Activated CD8-positive, alpha-beta memory T cell treated with anti-CD3 and anti-CD28 coated beads, Interleukin-2, amount 10 ng/mL, durations not matched to agents 7 days and 5 days (primary cell): ENCODE measurements around the gene RAD21L1. TPM values are rescaled to one million over a fixed set of nuclear protein-coding genes. Genes with fewer than 3 reads are reported as not detected.

ENCODE experiments used
- ATAC-seq: fragments of 150-1000 bp; cut with Tn5 transposase; one replicate; pipeline ENCODE4 v1.10.0; 2021; ENCODE audit warnings: moderate library complexity
- CTCF ChIA-PET: fragments of 350-600 bp; sonication (Branson Sonifier 250); formaldehyde crosslinking; loops from one replicate; lab custom pipeline; 2021; ENCODE audit warnings: antibody characterized with exemption; lab: Charles Lee
- DNase-seq: peaks from one replicate; pipeline ENCODE4 v3.0.0-alpha.2; 2020
- H3K27ac Mint-ChIP-seq: one replicate; pipeline ENCODE4 v1.8.0; 2021; ENCODE audit warnings: mild to moderate bottlenecking, mixed read lengths
- H3K27me3 Mint-ChIP-seq: one replicate; pipeline ENCODE4 v1.8.0; 2021; ENCODE audit warnings: mixed read lengths
- H3K36me3 Mint-ChIP-seq: one replicate; pipeline ENCODE4 v1.8.0; 2021; ENCODE audit warnings: mild to moderate bottlenecking, mixed read lengths
- H3K4me1 Mint-ChIP-seq: one replicate; pipeline ENCODE4 v1.8.0; 2021; ENCODE audit warnings: mixed read lengths
- H3K4me3 Mint-ChIP-seq: one replicate; pipeline ENCODE4 v1.8.0; 2021; ENCODE audit warnings: mild to moderate bottlenecking, moderate library complexity, mixed read lengths
- H3K9me3 Mint-ChIP-seq: one replicate; pipeline ENCODE4 v1.8.0; 2022; ENCODE audit warnings: low read depth, mixed read lengths
- total RNA-seq, 2 experiments: library from RNA; stranded (reverse); gene quantifications; one replicate each; pipeline ENCODE4 v1.2.3, GENCODE V29; 2021

RAD21L1 gene
- total RNA-seq, 2 experiments from 2014 or later = 0.67 TPM; not detected in 1

DNA sequence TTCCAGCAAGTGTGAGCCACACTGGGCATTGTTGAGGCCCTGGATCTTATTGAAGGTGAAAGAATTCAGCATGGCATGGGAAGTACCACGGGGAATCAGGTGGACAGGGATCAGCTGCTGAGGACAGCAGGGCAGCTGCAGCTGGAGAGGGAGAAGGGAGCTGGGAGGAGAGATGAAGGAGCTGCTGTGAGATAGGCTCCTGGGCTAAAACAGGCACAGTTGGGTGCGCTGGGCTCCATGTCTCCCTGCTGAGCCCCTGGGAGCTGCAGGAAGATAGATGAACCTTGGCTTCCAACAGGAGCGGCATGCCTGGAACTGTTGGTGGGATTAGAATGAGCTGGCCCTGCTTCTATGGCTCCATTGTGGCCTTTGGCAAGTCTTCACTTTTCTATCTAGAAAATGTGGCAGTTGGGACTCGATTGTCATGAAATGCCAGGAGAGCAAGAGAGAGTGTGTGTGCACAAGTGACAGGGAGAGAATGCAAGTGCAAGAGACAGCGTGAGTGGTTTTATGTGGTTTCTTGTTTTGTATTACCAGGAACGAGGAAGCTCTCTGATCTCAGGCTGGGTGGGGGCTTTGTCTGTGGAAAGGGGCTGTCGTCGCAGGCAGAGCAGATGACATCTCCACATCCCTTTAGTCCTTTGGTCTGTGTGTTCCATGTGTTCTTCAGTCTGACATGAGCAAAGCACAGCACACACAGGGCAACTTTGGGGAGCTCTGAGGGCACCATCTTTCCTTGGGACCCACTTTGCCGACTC lies 60.6 kb downstream of the RAD21L1 start:
- Mint-ChIP-seq H3K4me1 (peaks cover 21% of the 10 kb centered on the region), H3K36me3 (no peaks in the 10 kb centered on the region), H3K4me3 (no peak overlapping the region), H3K9me3 (no peaks in the 10 kb centered on the region), H3K27me3 (no peaks in the 10 kb centered on the region), H3K27ac (peak overlapping the region; percentile 13)
- CTCF ChIA-PET = interaction anchor here (1.0 to 1.7 kb wide), 4 partner anchors 13 to 106 kb away, joined by 3 to 5 read pairs (median 4); no protein-coding TSS in a partner anchor
- ATAC-seq (peak; percentile 33), DNase-seq (no peak)

GRCh38 chr20:1287306-1287705 lies 61.5 kb downstream of the RAD21L1 start:
- Mint-ChIP-seq H3K9me3 (no peaks in the 10 kb centered on the region), H3K27me3 (no peaks in the 10 kb centered on the region), H3K36me3 (no peaks in the 10 kb centered on the region), H3K4me3 (no peak overlapping the region), H3K27ac (peak overlapping the region; percentile 77), H3K4me1 (peaks cover 21% of the 10 kb centered on the region)
- ATAC-seq = peak; percentile 76
- DNase-seq = no peak
- CTCF ChIA-PET = interaction anchor here (1.0 to 1.7 kb wide), 3 partner anchors 14 to 105 kb away, joined by 3 to 5 read pairs (median 3); no protein-coding TSS in a partner anchor

DNA sequence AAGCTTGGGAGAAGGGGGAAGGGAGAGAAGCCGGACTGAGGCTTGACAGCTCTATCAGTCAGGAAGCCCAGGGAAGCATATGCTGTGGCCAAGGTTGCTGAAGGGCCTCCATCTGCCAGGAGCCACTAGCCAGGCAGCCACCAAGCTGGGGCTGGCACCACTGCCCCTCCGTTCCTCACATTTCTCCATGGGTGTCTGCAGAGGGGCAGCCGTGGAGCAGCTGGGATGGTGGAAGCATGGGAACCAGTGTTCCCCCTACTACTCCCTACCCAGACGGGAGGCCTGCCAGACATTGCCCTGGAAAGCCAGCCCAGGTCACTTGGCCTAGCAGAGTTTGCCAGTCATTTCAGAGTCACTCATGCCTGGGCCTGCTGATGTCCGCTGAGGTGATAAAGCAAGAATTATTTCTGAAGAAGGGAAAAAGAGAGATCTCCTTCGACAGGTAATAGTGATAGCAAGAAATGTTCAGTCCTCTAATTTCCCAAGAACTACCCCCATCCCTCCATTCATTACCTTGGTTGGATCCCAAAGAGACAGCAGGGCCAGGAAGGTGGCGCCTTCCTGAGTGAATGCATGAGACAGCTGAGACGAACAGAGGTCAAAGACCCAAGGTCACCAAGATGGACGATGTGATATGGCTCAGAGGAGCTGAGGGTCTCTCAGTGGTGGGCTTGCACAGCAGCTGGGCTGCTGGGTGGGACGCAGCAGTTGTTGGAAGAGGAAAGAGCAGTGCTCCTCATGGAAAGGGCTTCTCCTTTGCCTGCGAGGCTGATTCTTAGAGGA lies 62.1 kb downstream of the RAD21L1 start:
- Mint-ChIP-seq H3K36me3 (no peaks in the 10 kb centered on the region), H3K27me3 (no peaks in the 10 kb centered on the region), H3K4me1 (peaks cover 21% of the 10 kb centered on the region), H3K27ac (peak overlapping the region; percentile 77), H3K9me3 (no peaks in the 10 kb centered on the region), H3K4me3 (no peak overlapping the region)
- ATAC-seq (no peak), DNase-seq (no peak)
- CTCF ChIA-PET = interaction anchor here (1.7 kb wide), 1 partner anchor 15 kb away, joined by 3 read pairs; no protein-coding TSS in a partner anchor

DNA sequence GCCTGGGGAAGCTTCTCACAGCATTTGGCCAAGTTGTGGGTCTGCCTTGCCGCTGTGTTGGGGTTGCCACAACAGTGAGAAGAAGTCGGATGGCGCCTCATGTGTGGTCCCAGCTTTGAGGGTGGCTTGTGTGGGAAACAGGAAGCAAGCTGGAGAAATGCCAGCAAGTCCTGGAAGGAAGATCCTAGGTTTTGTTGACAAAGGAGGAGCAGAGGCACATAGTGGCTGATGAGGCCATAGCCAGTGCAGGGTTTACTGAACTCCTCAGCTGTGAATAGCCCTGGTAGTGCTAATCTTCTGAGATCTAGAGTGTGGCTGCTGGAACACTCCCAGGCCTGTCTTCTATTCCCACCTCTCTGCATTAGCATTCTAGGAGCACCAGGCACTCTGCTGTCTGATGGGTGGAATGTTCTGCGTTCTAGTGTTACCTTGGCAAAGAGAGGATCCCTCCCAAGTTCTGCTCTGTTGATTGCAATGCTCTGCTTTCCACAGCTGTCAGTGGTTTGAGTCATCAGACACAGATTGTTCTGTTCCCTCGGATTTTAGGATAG lies 65.4 kb downstream of the RAD21L1 start:
- Mint-ChIP-seq H3K27ac (no peak overlapping the region), H3K4me1 (peaks cover 18% of the 10 kb centered on the region), H3K9me3 (no peaks in the 10 kb centered on the region), H3K4me3 (no peak overlapping the region), H3K36me3 (no peaks in the 10 kb centered on the region), H3K27me3 (no peaks in the 10 kb centered on the region)
- CTCF ChIA-PET = interaction anchor here (0.6 to 1.8 kb wide), 6 partner anchors 8 to 113 kb away, joined by 3 to 8 read pairs (median 4); no protein-coding TSS in a partner anchor
- DNase-seq (no peak), ATAC-seq (no peak)

DNA sequence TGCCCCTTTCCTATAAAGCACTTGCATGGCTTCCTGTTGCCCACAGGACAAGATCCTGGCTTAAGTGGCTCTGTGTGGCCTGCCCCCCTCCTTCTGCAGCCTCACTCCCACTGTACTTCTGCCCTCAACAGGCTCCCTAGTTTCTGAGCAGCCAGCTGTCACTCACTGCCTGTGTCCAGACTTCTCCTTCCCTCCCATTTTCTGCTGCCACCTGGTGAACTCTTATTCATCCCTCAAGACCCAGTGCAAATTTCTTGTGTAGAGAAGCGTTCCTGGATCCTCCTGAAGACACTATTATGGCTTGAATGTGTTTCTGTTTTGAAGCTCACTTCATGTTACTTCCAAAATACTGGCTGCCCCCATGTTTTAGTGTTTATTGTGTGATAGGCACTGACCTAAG lies 66.8 kb downstream of the RAD21L1 start:
- no peak for ATAC-seq
- CTCF ChIA-PET = interaction anchor here (1.2 to 1.8 kb wide), 3 partner anchors 8 to 20 kb away, joined by 3 to 4 read pairs (median 4); no protein-coding TSS in a partner anchor
- DNase-seq = no peak
- Mint-ChIP-seq H3K4me3 (no peak overlapping the region), H3K9me3 (no peaks in the 10 kb centered on the region), H3K27me3 (no peaks in the 10 kb centered on the region), H3K27ac (no peak overlapping the region), H3K4me1 (peaks cover 5% of the 10 kb centered on the region), H3K36me3 (no peaks in the 10 kb centered on the region)

DNA sequence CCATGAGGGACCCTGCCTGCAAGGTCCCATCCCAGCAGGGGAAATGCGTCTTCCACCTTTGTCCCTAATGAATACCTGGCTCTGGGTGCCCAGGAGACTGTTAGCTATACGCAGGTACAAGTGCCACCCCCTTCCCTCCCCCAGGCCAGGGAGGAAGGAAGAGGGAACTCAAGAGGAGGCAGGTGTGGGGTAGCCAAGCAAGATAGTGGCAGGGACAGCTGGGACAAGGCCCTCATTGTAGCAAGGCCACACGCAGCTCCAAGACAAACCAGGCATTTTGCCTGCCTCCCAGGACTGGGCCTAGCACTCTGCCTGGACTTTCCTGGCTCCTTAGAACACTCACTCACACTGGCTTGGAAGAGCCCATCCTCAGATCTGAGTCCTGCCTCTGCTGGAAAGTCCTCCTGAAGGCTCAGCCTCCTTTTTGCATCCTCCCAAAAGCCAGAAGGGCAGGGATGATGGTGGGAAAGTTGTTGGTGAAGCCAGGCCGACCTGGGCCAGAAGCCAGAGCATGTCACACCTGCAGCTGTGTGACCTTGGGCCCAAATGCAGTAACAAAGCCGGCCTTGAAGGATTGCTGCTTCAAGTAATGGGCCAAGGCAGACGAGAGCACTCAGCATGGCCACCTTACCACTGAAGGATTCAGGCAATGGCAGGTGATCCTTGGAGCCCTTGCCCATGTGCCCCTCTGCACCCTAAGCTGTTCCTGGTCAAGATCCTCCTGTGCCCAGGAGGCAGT lies 68.0 kb downstream of the RAD21L1 start:
- Mint-ChIP-seq H3K9me3 (no peaks in the 10 kb centered on the region), H3K36me3 (no peaks in the 10 kb centered on the region)
- ATAC-seq = no peak

DNA sequence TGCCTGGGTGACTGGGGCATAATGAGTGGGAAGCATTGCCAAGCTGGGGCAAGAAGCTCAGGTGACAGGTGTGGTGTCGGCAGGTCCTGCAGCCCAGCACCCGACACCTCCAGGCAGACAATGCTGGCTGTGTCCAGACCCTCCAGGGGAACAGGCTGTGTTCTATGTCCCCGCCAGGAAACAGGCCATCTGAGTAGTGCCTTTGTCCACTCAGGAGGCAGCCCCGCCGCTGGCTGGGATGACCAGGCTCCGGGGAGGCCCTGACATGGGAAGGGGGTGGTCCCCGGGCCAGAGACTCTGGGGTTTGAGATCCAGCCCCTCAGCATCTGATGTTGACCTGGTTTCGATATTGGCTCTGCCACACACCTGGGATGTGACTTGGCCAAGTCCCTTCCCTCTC lies 68.7 kb downstream of the RAD21L1 start:
- H3K27me3 Mint-ChIP-seq = no peaks in the 10 kb centered on the region
- H3K9me3 Mint-ChIP-seq = no peaks in the 10 kb centered on the region
- no peak for ATAC-seq

More for the DNA sequence above, 68.0 kb downstream of the RAD21L1 start:
- H3K4me1 Mint-ChIP-seq = peaks cover under 1% of the 10 kb centered on the region
- no peak overlapping the region for H3K27ac Mint-ChIP-seq
- H3K4me3 Mint-ChIP-seq = no peak overlapping the region
- CTCF ChIA-PET = no interaction called here
- no peaks in the 10 kb centered on the region for H3K27me3 Mint-ChIP-seq
- DNase-seq = no peak

GRCh38 chr20:1295276-1295930 lies 69.6 kb downstream of the RAD21L1 start:
- CTCF ChIA-PET = no interaction called here
- Mint-ChIP-seq H3K27me3 (no peaks in the 10 kb centered on the region), H3K36me3 (no peaks in the 10 kb centered on the region), H3K9me3 (no peaks in the 10 kb centered on the region), H3K4me3 (no peak overlapping the region), H3K27ac (no peak overlapping the region), H3K4me1 (peaks cover 15% of the 10 kb centered on the region)
- no peak for ATAC-seq
- no peak for DNase-seq

More for the DNA sequence above, 68.7 kb downstream of the RAD21L1 start:
- CTCF ChIA-PET = no interaction called here
- no peak overlapping the region for H3K4me3 Mint-ChIP-seq
- no peaks in the 10 kb centered on the region for H3K36me3 Mint-ChIP-seq
- no peak for DNase-seq
- H3K27ac Mint-ChIP-seq = no peak overlapping the region
- H3K4me1 Mint-ChIP-seq = peaks cover 6% of the 10 kb centered on the region

DNA sequence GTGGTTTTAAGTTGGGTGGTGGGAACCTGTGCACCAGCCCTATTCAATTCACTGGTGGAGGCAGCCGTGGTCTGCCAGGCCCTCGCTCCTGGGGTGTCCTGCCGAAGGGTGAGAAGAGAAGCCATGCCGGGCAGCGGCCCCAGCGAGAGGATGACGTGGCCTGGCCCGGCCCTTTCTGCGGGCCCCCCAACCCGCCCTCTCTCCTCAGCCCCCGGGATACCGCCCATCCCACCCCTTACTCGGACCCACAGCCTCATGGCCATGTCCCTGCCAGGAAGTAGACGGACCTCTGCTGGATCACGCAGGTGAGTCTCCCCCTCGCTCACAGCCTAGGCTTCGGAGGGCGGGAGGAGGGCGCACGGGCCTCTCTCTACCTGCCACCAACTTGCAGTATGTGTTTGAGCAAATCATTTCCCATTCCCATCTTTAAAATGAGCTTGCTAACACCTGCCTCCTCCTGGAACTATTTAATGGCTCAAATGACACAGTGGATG lies 70.3 kb downstream of the RAD21L1 start:
- no peaks in the 10 kb centered on the region for H3K9me3 Mint-ChIP-seq
- DNase-seq (no peak), ATAC-seq (no peak)
- H3K36me3 Mint-ChIP-seq = peaks cover 2% of the 10 kb centered on the region
- no peak overlapping the region for H3K27ac Mint-ChIP-seq
- no peaks in the 10 kb centered on the region for H3K27me3 Mint-ChIP-seq
- no peak overlapping the region for H3K4me3 Mint-ChIP-seq
- peaks cover 23% of the 10 kb centered on the region for H3K4me1 Mint-ChIP-seq
- CTCF ChIA-PET = no interaction called here

- H3K27me3 Mint-ChIP-seq = no peaks in the 10 kb centered on the region
- no peak for DNase-seq
- H3K36me3 Mint-ChIP-seq = peaks cover 2% of the 10 kb centered on the region
- CTCF ChIA-PET = no interaction called here
- no peak overlapping the region for H3K4me3 Mint-ChIP-seq
- no peak overlapping the region for H3K27ac Mint-ChIP-seq
- H3K4me1 Mint-ChIP-seq = peaks cover 26% of the 10 kb centered on the region
- no peak for ATAC-seq
- no peaks in the 10 kb centered on the region for H3K9me3 Mint-ChIP-seq
These were observed 71.1 kb downstream of the RAD21L1 start for GRCh38 chr20:1296922-1297321.

- Mint-ChIP-seq H3K9me3 (no peaks in the 10 kb centered on the region), H3K36me3 (peaks cover 2% of the 10 kb centered on the region), H3K27ac (no peak overlapping the region), H3K4me3 (no peak overlapping the region), H3K4me1 (peaks cover 26% of the 10 kb centered on the region), H3K27me3 (no peaks in the 10 kb centered on the region)
- DNase-seq = no peak
- CTCF ChIA-PET = interaction anchor here (1.2 kb wide), 1 partner anchor 17 kb away, joined by 3 read pairs; no protein-coding TSS in a partner anchor
- ATAC-seq = no peak
These were observed 71.6 kb downstream of the RAD21L1 start for GRCh38 chr20:1297486-1297885.

DNA sequence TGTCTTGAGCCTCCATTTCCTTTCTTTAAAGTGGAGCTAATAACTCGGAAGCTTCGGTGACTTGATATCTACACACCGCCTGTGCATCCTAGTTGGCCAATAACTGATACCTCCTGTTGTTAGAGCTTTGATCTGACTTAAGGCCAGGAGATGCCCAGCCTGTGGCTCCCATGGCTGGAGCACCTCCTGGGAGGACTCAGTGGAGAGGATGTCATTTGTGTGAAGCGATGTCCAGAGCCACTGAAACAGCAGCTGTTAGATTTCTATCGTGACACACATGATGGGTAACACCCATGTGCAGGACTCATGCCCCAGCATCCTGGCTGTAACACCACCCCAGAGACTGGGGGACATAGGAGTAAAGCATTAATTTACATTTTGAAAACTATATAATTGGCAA lies 72.3 kb downstream of the RAD21L1 start:
- H3K9me3 Mint-ChIP-seq = no peaks in the 10 kb centered on the region
- no peak overlapping the region for H3K4me3 Mint-ChIP-seq
- CTCF ChIA-PET = interaction anchor here (1.2 kb wide), 1 partner anchor 17 kb away, joined by 3 read pairs; no protein-coding TSS in a partner anchor
- no peaks in the 10 kb centered on the region for H3K27me3 Mint-ChIP-seq
- H3K27ac Mint-ChIP-seq = no peak overlapping the region
- H3K36me3 Mint-ChIP-seq = peaks cover 2% of the 10 kb centered on the region
- DNase-seq (no peak), ATAC-seq (no peak)
- peaks cover 26% of the 10 kb centered on the region for H3K4me1 Mint-ChIP-seq
